Neutrophil (primary cell): ENCODE measurements around the gene ERICH6B.

Experiments used
- H3K27ac ChIP-seq: fragments of 200-600 bp; sonication (generic); 2 replicates; pipeline ENCODE4 v1.5.1; 2016; ENCODE audit warnings: mild to moderate bottlenecking, moderate library complexity
- H3K27me3 ChIP-seq: fragments of 200-600 bp; sonication (generic); 2 replicates; pipeline ENCODE4 v1.6.0; 2016; ENCODE audit warnings: mild to moderate bottlenecking
- H3K36me3 ChIP-seq: fragments of 200-600 bp; sonication (generic); 2 replicates; pipeline ENCODE4 v1.5.1; 2017
- H3K4me1 ChIP-seq, 2 experiments: fragments of 200-600 bp in 1 of 2; sonication (generic) in 1 of 2; 1 replicate in 1 of 2; 2 replicates in 1 of 2; pipeline versions ENCODE4 v1.5.1 to v1.6.1; 2013 to 2016; ENCODE audit warnings: low read depth in 1 of 2, low read length in 1 of 2, mild to moderate bottlenecking in 1 of 2, moderate library complexity in 1 of 2; ENCODE audit not compliant: control insufficient read depth in 1 of 2, insufficient read depth in 1 of 2
- H3K4me3 ChIP-seq, 2 experiments: fragments of 200-600 bp in 1 of 2; sonication (generic) in 1 of 2; 1 replicate in 1 of 2; 2 replicates in 1 of 2; pipeline ENCODE4 v1.5.1; 2013 to 2016; ENCODE audit warnings: low read depth in 1 of 2, low read length in 1 of 2, mild to moderate bottlenecking in 1 of 2, moderate library complexity in 1 of 2
- H3K9me3 ChIP-seq: fragments of 200-600 bp; sonication (generic); 2 replicates; pipeline ENCODE4 v1.5.1; 2016
- CTCF ChIP-seq: fragments of 200-600 bp; sonication (generic); IDR thresholded peaks from 2 replicates; pipeline ENCODE4 v1.5.1; 2016; ENCODE audit warnings: antibody characterized with exemption

The ERICH6B gene

GRCh38 chr13:45508776-45509175 is 106.8 kb downstream of the ERICH6B start:
- Histone ChIP-seq H3K4me3 (peak overlapping the region; percentile 16 to 28), H3K27ac (peak overlapping the region; percentile 83), H3K9me3 (no peaks in the 10 kb centered on the region), H3K27me3 (no peaks in the 10 kb centered on the region), H3K36me3 (peaks cover 64% of the 10 kb centered on the region), H3K4me1 (peaks cover 11 to 14% of the 10 kb centered on the region in 2 experiments)
- TF ChIP-seq CTCF = no peak

GRCh38 chr13:45506811-45507210 is 108.7 kb downstream of the ERICH6B start:
- H3K27me3 ChIP-seq = no peaks in the 10 kb centered on the region
- peaks cover 15 to 18% of the 10 kb centered on the region in 2 experiments for H3K4me1 ChIP-seq
- peaks cover 61% of the 10 kb centered on the region for H3K36me3 ChIP-seq
- H3K27ac ChIP-seq = no peak overlapping the region
- no peaks in the 10 kb centered on the region for H3K9me3 ChIP-seq
- no peak for TF ChIP-seq CTCF
- H3K4me3 ChIP-seq = no peak overlapping the region

GRCh38 chr13:45503658-45504057 is 111.9 kb downstream of the ERICH6B start:
- no peak overlapping the region for H3K27ac ChIP-seq
- peaks cover 23 to 28% of the 10 kb centered on the region in 2 experiments for H3K4me1 ChIP-seq
- no peak overlapping the region for H3K4me3 ChIP-seq
- H3K36me3 ChIP-seq = peaks cover 52% of the 10 kb centered on the region
- H3K27me3 ChIP-seq = no peaks in the 10 kb centered on the region
- no peaks in the 10 kb centered on the region for H3K9me3 ChIP-seq
- no peak for TF ChIP-seq CTCF

GRCh38 chr13:45501175-45501526 is 114.4 kb downstream of the ERICH6B start:
- peaks cover 19 to 21% of the 10 kb centered on the region in 2 experiments for H3K4me1 ChIP-seq
- peak overlapping the region; percentile 60 for H3K27ac ChIP-seq
- H3K27me3 ChIP-seq = no peaks in the 10 kb centered on the region
- TF ChIP-seq CTCF = no peak
- no peak overlapping the region for H3K4me3 ChIP-seq
- no peaks in the 10 kb centered on the region for H3K9me3 ChIP-seq
- H3K36me3 ChIP-seq = peaks cover 62% of the 10 kb centered on the region

- Histone ChIP-seq H3K27me3 (no peaks in the 10 kb centered on the region), H3K4me3 (no peak overlapping the region), H3K9me3 (no peaks in the 10 kb centered on the region), H3K27ac (peak overlapping the region; percentile 60), H3K4me1 (peaks cover 19 to 21% of the 10 kb centered on the region in 2 experiments), H3K36me3 (peaks cover 62% of the 10 kb centered on the region)
- TF ChIP-seq CTCF = no peak
These were observed 114.9 kb downstream of the ERICH6B start for GRCh38 chr13:45500492-45501174.
